Occipital lobe (tissue), 2 donors: ENCODE data around the gene CTCFL. TPM values are rescaled to one million over a fixed set of nuclear protein-coding genes. Genes with fewer than 3 reads are reported as not detected.
"Not testable (repeated sequence)": the region's sequence is repeated elsewhere in the genome, so short reads cannot be mapped to it uniquely, and the experiment has no call there.

Experiments
- DNase-seq: peaks from one replicate; lab custom pipeline; 2025; lab: John Stamatoyannopoulos, UW
- total RNA-seq: library from RNA; depleted of rRNA; stranded (reverse); fragments of >200 nt; gene quantifications from one replicate; pipeline ENCODE4 v1.2.3, GENCODE V29; 2014

CTCFL gene
- total RNA-seq, 1 donor from 2014 or later = not detected

DNA sequence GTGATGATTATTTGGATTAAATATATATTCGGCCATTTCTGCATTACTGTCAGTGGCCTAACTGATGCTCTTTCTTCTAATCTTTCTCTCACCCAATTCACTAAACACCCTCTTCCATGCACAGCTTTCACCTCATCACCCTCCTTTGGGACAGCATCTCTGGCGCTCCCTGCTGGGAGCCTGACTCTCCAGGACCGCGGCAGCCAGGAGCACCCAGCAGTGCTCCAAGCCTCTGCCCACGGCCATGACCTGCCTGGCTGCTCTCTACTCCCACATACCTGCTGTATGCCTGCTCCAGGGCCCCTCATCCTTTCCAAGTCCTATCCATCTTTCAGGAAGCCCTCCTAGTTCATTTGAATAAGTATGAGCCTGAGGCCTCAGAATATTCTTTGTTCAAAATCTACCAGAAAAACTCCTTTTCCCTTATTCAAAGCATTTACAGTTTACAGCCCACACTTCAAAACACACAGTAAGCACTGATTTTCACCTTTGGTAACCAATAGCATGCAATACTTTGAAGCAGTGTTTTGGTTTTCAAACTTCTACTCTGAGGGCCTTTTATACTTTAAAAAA, 15.2 kb downstream of the CTCFL start:
- DNase-seq = no peak

GRCh38 chr20:57508831-57509230, 16.1 kb downstream of the CTCFL start:
- no peak for DNase-seq

GRCh38 chr20:57508381-57508780, 16.6 kb downstream of the CTCFL start:
- no peak for DNase-seq

DNA sequence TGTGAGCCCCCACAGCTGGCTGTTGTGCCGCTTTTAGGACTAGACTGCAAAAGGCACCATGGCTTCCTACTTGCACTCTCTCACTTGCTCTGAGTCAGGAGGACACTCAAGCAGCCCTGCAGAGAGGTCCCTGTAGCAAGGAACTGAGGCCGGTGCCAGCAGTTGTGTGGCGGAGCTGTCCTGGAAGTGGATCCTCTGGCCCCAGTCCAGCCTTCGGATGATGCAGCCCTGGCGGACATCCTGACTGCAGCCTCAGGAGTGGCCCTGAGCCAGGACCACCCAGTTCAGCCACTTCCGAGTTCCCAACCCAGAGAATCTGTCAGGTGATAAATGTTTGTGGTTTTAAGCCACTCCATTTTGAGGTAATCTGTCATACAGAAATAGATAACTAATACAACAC, 17.5 kb downstream of the CTCFL start:
- DNase-seq = no peak

GRCh38 chr20:57505979-57506378, 19.0 kb downstream of the CTCFL start:
- DNase-seq = no peak

GRCh38 chr20:57504411-57504810, 20.5 kb downstream of the CTCFL start:
- DNase-seq = no peak

- DNase-seq = no peak
Measured at GRCh38 chr20:57503035-57503658, 21.8 kb downstream of the CTCFL start.

DNA sequence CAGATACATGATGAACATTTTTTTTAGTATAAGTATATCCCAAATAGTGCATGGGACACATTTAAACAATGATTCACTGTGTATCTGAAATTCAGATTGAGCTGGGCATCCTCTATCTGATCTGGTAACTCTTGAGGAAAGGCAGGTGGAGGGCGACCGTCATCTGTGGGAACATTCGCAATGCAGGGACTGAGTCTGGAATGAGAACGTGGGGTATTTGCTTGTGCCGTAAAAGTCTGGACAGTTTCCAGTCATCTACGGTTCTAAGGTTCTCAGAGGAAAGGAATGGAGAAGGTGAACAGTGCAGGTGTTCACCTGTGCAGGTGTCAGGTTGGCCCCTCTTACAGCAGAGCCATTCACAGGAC, 22.6 kb downstream of the CTCFL start:
- DNase-seq = no peak

GRCh38 chr20:57501461-57502335, 23.2 kb downstream of the CTCFL start:
- no peak for DNase-seq

DNA sequence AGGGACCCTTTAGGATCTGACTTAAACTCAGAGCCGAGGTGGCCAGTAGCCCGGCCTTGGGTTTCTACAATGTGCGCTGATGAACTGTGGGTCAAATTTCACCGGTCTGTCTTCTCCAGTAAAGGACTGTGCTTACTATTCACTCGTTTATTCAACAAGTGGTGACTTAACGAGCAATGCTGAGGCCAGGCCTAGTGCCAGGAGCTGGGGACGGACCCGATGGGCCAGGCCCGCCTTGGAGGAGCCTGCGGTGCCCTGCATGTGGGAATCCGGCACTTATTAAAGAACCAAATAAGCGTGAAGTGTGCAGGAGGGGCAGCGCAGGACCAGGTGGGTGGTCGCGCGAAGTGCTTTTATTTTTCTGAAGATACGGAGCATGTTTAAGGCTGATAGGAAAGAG, 24.0 kb downstream of the CTCFL start:
- no peak for DNase-seq

GRCh38 chr20:57500235-57500634, 24.7 kb downstream of the CTCFL start:
- no peak for DNase-seq

GRCh38 chr20:57499676-57500075, 25.3 kb downstream of the CTCFL start:
- no peak for DNase-seq

DNA sequence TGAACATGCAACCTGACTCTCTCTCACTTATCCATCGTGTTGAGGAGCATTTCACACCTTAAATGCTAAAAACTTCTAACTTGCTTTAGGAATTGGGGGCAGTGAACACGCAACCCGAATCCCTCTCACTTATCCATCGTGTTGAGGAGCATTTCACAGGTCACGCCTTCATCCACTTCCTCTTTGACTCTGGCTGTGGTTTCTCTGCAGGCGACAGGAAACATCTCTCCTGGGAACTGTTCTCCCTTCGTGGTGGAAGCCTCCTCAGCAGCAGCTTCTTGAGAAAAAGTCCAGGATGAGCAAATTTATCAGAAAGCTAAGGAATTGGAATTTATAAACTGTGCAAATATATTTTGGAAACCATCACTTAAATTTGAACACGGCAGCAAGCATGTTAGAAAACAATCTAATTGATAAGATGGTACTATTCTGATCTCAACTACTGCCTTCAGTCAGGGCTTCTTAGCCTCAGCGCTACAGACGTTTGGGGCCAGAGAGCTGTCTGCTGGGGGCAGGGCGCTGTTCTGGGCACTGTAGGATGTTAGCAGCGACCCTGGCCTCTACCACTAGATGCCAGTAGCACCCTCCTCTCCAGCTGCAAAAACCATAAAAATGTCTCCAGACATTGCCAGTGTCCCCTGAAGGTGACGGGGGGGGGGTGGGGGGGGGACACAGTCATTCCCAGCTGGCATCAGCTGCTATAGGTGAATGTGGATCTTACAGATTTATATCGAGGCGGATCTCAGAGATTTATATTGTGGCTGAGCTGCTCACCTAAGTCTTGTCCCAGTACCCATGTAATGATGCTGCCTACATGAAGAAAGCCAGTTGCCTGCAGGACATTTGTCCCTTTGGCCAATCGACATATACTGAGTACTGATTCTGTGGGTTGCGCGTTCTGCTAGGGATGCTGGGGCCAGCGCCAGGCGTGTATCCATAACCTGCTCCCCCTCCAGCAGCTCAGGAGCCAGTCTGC, 26.2 kb downstream of the CTCFL start:
- no peak for DNase-seq

DNA sequence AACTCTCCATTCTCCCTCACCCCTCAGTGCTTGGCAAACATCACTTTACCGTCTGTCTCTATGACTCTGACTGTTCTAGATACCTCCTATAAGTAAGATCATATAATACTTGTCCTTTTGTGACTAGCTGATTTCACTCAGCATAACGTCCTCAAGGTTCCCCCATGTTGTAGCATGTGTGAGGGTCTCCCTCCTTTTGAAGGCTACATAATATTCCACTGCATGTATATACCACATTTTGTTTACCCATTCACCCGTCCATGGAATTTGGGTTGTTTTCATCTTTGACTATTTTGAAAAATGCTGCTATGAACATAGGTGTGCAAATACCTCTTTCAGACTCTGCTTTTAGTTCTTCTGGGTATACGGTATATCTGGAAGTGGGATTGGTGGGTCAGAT, 28.3 kb downstream of the CTCFL start:
- DNase-seq = no peak

DNA sequence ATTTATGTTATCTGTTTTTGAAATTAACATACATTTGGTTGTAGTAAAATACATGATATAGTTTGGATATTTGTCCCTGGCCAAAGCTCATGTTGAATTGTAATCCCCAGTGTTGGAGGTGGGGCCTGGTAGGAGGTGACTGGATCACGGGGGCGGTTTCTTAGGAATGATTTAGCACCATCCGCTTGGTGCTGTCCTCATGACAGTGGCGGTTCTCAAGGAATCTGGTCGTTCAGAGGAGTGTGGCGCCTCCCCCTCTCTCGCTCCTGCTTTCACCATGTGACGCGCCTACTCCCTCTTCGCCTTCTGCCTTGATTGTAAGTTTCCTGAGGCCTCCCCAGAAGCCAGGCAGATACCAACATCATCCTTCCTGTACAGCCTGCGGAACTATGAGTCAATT, 29.0 kb downstream of the CTCFL start:
- no peak for DNase-seq

DNA sequence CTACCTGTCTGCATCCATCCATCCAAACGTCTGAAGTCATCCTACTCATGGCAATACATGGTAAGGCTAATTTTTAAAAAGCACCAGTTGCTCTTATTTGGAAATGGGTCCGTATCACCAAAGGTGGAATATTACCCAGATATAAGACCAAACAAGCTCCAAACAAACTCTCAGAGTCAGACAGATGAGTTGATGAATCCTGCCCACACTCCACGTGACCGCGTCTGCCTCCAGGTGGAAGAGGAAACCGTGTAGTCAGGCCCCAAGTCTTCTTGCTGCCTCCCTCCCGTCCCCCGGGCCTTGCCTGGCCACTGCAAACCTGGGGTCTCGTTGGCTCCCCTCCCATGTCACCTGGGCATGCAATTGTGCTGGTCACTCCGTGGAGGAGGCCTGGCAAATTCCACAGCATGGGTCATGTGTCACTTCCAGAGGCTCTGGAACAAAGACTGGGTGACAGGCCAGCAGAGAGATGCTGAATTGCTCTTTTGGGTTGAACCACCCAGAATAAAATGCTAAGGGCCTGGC, 31.8 kb downstream of the CTCFL start:
- no peak for DNase-seq

- DNase-seq = no peak
Measured at GRCh38 chr20:57491373-57491772, 33.6 kb downstream of the CTCFL start.

GRCh38 chr20:57488277-57488676, 36.7 kb downstream of the CTCFL start:
- not testable (repeated sequence) for DNase-seq

- DNase-seq = no peak
Measured at GRCh38 chr20:57485770-57486169, 39.2 kb downstream of the CTCFL start.

- DNase-seq = no peak
Measured at GRCh38 chr20:57484772-57485171, 40.2 kb downstream of the CTCFL start.
